Body of pancreas (tissue), 4 donors: Measurements from ENCODE around the gene DDAH2. TPM values are rescaled to one million over a fixed set of nuclear protein-coding genes. Genes with fewer than 3 reads are reported as not detected.
A peak's percentile ranks its signal among the peaks of the same experiment; 100 is the strongest.

Source experiments
- ATAC-seq: fragments of 150-250 bp; one replicate; pipeline ENCODE4 v1.9.1; 2016
- DNase-seq, 4 donors: peaks; one replicate each; pipeline ENCODE4 v3.0.0-alpha.2; 2019
- H3K27ac ChIP-seq, 4 donors: fragments of 200-600 bp; sonication (generic); 1 replicate in 3 of 4; 2 replicates in 1 of 4; pipeline versions ENCODE4 v1.5.1 to v1.6.1; 2016 to 2019; ENCODE audit warnings: mild to moderate bottlenecking in 1 of 4, mixed read lengths in 1 of 4, moderate library complexity in 1 of 4
- H3K27me3 ChIP-seq, 2 donors: fragments of 200-600 bp; sonication (generic); one replicate each; pipeline ENCODE4 v1.6.0; 2016; ENCODE audit warnings: mild to moderate bottlenecking in 1 of 2
- H3K36me3 ChIP-seq, 2 donors: fragments of 200-600 bp; sonication (generic); replicated peaks in 1 of 2; 2 replicates each; pipeline ENCODE4 v1.5.1; 2016; ENCODE audit warnings: low read depth in 2 of 2; ENCODE audit not compliant: insufficient read depth in 1 of 2
- H3K4me1 ChIP-seq: fragments of 200-600 bp; sonication (generic); one replicate; pipeline ENCODE4 v1.6.0; 2016
- H3K4me3 ChIP-seq, 2 donors: fragments of 200-600 bp; sonication (generic); 1 replicate in 1 of 2; 2 replicates in 1 of 2; pipeline ENCODE4 v1.5.1; 2016 to 2019
- H3K9me3 ChIP-seq, 3 donors: fragments of 200-600 bp; sonication (generic); 1 replicate in 2 of 3; 2 replicates in 1 of 3; pipeline ENCODE4 v1.5.1; 2016
- POLR2A ChIP-seq, 3 donors: fragments of 450-650 bp; IDR thresholded peaks; one replicate each; pipeline ENCODE4 v1.6.1; 2016; ENCODE audit warnings: antibody characterized with exemption in 3 of 3, mild to moderate bottlenecking in 2 of 3
- WGBS, 2 donors: methylation state at CpG; one replicate each; pipeline ENCODE4 v1.1.5; 2017; 5-methylcytosine and 5-hydroxymethylcytosine counted together
- intact Hi-C: fragments of 100-400 bp; cut with DNase I; formaldehyde crosslinking; loops from one replicate; pipeline ENCODE4 v1.15.1; 2023
- total RNA-seq, 2 donors: library from RNA; depleted of rRNA; stranded (reverse); fragments of >200 nt; gene quantifications; one replicate each; pipeline ENCODE4 v1.1.0, GENCODE V29; 2016
- TF ChIP-seq, protein P1 (sequence below), 7 experiments: fragments of 450-650 bp in 4 of 7; fragments of 200-600 bp in 3 of 7; sonication (generic) in 3 of 7; IDR thresholded peaks; one replicate each; pipeline ENCODE4 v1.5.1; 2016 to 2019; ENCODE audit warnings: antibody characterized with exemption in 7 of 7

Gene DDAH2
- total RNA-seq, 2 donors from 2014 or later: 23.6 to 40.5 TPM

DNA sequence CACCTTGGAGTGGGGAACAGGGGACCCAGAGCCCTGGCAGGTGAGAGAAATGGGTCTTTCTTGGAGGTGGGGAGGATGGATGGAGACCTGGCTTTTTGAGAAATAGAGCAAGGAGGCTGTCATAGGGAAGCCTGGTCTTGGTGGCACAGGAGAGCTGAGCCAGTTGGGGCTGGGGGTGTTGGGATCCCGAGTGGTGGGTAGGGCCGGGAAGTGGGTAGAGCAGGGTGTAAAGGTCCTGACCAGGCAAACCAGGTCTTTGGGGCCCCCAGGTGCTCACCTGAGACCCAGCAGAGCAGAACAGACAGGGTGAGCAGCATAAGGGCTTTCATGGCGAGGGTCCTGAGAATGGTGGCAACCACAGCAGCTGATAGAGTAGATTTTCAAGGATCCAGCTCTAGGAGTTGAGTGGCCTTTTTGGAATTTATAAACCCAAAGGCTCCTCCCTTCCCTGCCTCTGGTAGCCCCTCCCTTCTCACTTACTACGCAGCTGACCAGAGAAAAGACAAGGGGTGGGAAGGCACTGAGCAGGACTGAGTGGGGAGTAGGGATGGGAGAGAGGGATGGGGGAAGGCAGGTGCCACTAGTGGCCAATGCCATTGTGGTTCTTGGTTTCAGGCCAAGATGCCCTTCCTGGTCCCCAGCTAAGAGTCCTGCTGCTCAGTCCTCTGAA lies 7.6 kb downstream of the DDAH2 start, which contains the start of gene LY6G6C:
Gene LY6G6C, minus strand, starts transcription at position 396 of the 670 bp plus-strand sequence. Its CDS starts 67 bp downstream, at position 329.
- TF ChIP-seq POLR2A (IDR thresholded peaks at IDR 0.05): no peak
- TF ChIP-seq, protein P1, sequence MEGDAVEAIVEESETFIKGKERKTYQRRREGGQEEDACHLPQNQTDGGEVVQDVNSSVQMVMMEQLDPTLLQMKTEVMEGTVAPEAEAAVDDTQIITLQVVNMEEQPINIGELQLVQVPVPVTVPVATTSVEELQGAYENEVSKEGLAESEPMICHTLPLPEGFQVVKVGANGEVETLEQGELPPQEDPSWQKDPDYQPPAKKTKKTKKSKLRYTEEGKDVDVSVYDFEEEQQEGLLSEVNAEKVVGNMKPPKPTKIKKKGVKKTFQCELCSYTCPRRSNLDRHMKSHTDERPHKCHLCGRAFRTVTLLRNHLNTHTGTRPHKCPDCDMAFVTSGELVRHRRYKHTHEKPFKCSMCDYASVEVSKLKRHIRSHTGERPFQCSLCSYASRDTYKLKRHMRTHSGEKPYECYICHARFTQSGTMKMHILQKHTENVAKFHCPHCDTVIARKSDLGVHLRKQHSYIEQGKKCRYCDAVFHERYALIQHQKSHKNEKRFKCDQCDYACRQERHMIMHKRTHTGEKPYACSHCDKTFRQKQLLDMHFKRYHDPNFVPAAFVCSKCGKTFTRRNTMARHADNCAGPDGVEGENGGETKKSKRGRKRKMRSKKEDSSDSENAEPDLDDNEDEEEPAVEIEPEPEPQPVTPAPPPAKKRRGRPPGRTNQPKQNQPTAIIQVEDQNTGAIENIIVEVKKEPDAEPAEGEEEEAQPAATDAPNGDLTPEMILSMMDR (IDR thresholded peaks at IDR 0.05): no peak
- no peak for ATAC-seq
- H3K27me3 ChIP-seq: no peaks in the 10 kb centered on the region
- intact Hi-C loops: no loop called here
- peaks cover 11% of the 10 kb centered on the region for H3K4me1 ChIP-seq
- no peak for DNase-seq
- no peaks in the 10 kb centered on the region for H3K9me3 ChIP-seq
- no peak within 1 kb of the TSS for H3K4me3 ChIP-seq
- H3K36me3 ChIP-seq: no peaks in the 10 kb centered on the region
- 72 to 90% methylated on average over 4 of the region's 4 CpGs for WGBS, 2 donors
- H3K27ac ChIP-seq: no peak within 1 kb of the TSS

DNA sequence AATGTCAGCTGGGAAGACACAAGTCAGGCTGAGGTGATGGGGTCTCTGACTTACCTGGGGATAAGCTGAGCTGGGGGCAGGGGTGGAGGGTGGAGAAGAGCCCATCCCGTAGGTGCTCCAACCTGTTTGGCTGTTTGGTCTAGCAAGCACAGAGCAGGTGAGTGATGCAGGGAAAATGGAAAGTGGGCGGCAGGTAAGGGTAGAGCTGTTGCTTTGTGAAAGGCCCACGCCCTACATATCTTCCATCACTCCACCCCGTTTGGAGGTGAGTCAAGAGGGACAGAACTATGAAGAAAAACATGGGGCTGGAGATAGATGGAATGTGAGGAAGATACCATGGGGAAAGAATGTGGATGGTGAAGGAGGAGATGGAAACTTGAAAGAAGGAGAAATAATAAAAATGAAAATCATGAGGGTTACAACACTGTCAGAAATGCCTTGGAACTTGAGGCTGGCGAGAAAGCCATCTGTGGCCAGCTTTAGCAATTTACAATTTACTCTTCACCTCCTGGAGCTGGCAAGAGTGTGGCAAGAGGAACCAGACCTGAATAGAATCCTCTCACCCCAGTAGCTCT lies 8.8 kb downstream of the DDAH2 start:
- DNase-seq: no peak
- no peak for TF ChIP-seq POLR2A (IDR thresholded peaks at IDR 0.05)
- TF ChIP-seq, protein P1 (IDR thresholded peaks at IDR 0.05): no peak
- Histone ChIP-seq H3K27ac (no peak overlapping the region), H3K4me3 (no peak overlapping the region), H3K4me1 (peaks cover 11% of the 10 kb centered on the region), H3K9me3 (no peaks in the 10 kb centered on the region), H3K27me3 (no peaks in the 10 kb centered on the region), H3K36me3 (no peaks in the 10 kb centered on the region)
- no peak for ATAC-seq
- 65 to 72% methylated on average over 5 of the region's 5 CpGs for WGBS, 2 donors
- intact Hi-C loops: no loop called here

DNA sequence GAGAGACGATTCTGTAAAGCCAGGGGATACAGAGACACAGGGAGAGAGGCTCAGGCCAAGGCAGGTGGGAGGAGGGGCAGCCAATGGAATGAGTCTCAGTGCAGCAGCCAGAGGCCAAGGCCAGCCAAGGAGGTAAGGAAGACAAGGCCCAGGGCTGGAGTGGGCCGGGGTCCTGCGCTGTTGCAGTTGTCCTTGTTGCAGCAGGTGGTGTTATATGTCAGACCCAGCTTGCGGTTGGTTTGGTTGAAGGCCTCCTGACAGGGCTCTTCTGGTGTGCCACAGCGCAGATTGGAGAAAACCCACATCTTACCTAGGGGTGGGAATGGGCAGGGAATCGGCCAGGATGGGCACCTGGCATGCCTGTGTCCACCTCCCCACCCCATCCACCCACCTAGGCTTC lies 10.1 kb downstream of the DDAH2 start:
- no peaks in the 10 kb centered on the region for H3K9me3 ChIP-seq
- H3K27me3 ChIP-seq: no peaks in the 10 kb centered on the region
- DNase-seq (no peak), ATAC-seq (no peak)
- no peak overlapping the region for H3K4me3 ChIP-seq
- intact Hi-C loops: no loop called here
- H3K36me3 ChIP-seq: no peaks in the 10 kb centered on the region
- H3K27ac ChIP-seq: peak overlapping the region in 2 of 4 donors; percentile 30
- whole genome bisulfite sequencing, 2 donors: 52 to 65% methylated on average over 5 to 6 of the region's 6 CpGs
- peaks cover 11% of the 10 kb centered on the region for H3K4me1 ChIP-seq
- TF ChIP-seq POLR2A (IDR thresholded peaks at IDR 0.05): no peak
- TF ChIP-seq, protein P1 (IDR thresholded peaks at IDR 0.05): no peak

DNA sequence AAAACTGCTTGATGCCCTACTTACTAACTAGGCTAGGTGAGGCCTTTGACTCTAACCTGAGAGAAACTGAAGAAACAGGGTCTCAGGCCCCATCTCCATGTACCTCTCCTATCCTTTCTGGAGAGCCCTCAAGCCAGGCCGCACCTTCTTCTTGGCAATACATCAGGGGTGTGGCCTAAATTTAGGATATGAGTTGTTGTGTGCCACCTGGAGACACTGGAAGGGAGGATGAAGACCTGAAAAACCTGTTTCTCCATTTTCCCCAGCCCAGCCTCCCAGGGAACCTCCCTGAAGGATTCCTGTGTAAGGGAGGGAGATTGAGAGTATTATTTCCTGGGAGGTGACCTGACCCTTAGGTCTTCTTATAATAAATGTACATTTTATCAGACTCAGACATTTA lies 10.8 kb downstream of the DDAH2 start:
- 36 to 50% methylated on average over 1 of the region's 1 CpG for WGBS, 2 donors
- peaks cover 11% of the 10 kb centered on the region for H3K4me1 ChIP-seq
- H3K9me3 ChIP-seq: no peaks in the 10 kb centered on the region
- no peaks in the 10 kb centered on the region for H3K36me3 ChIP-seq
- TF ChIP-seq, protein P1 (IDR thresholded peaks at IDR 0.05): no peak
- TF ChIP-seq POLR2A (IDR thresholded peaks at IDR 0.05): no peak
- H3K4me3 ChIP-seq: no peak overlapping the region
- ATAC-seq (peak; percentile 58), DNase-seq (peak in 3 of 4 donors; percentile 29 to 38 (median 30))
- H3K27me3 ChIP-seq: no peaks in the 10 kb centered on the region
- peak overlapping the region in 2 of 4 donors; percentile 30 for H3K27ac ChIP-seq
- intact Hi-C loops: no loop called here
